GM18873 (cell line): ENCODE data around the gene VCP.

Experiments
- ATAC-seq: cut with Tn5 transposase; IDR thresholded peaks from one replicate; pipeline ENCODE4 v1.9.1; 2021; ENCODE audit warnings: mild to moderate bottlenecking, moderate library complexity, moderate number of reproducible peaks; ENCODE audit not compliant: unreplicated experiment, low FRiP score

The VCP gene

DNA sequence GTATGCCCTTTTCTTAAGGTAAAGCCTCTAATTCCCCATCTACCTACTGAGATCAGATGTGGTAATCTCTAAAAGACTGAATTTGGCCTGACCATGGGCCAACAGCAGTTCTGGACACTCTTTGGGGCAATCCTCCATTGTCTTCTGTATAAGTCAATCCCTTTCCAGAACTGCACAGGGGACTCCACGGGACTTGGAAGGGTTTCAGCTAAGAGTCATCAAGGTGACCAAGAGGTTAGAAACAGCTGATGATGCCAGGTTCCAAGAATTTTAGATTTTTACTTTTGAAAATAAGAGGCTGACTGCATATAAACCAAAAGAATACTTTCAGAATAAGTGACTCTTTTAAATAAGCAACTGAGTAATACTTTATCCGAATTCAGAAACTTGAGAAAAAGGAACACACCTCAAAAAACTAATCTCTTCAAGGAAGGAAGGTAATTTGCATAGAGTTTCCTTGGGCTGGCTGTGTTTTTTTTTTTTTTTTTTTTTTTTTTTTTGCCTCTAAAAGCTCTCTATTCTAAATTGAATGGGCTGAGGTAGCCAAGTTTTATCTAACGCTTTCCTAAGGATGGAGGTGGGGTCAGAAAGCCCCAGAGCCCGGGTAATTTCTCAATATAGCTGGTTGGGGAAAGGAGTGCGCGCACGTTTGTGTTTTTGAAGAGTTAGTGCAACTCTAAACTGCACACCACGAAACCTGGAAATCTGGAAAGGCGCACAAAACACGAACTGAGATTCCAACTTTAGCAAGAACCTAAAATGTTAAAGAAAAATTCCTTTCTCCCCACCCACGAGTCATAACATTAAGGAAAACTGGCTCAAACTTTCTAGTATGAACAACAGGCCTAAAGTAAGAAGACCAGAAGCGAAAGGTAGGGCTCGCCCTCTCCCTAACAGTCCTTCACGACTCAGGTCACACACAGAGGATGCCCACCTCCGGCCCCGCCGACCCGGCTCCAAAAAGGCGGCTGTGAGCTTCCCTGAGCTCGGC is 1.3 kb downstream of the VCP start:
- ATAC-seq, result no peak

DNA sequence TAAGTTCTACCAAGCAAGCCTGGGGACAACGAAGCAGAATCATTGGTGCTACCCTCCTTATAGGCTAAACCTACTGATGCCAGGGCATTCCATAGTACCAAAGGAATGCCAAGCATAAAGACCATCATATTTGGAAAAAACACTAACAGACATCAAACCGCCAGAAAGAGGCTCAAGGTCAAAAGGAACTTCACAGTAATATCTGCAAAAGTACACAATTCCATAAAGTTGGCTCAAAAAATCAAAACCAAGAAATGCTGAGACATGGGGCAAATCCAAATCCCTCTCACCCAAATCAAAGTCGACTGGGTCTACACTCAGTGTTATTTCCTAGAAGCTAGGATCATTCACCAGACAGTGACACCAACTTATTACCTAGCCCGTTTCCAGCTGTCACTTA is 3.4 kb downstream of the VCP start:
- no peak for ATAC-seq

DNA sequence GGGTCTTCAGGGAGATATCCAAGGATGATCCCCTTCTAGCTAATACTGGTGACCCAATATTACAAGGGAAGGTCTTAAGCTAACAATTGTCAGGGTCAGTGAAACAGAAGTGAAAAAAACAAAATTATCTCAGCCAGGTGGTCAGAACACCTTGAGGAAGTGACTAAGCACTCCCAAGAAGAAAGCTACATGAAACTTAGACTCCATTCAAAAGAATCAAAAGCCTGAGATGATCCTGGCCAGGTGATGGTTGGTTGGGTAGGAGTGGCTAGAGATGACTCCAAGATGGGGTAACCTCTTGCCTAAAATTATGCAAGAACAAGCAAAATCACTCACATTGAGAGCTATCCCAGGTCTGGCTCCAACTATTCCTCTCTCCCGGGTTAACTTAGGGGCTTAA is 5.4 kb downstream of the VCP start:
- ATAC-seq, result no peak

DNA sequence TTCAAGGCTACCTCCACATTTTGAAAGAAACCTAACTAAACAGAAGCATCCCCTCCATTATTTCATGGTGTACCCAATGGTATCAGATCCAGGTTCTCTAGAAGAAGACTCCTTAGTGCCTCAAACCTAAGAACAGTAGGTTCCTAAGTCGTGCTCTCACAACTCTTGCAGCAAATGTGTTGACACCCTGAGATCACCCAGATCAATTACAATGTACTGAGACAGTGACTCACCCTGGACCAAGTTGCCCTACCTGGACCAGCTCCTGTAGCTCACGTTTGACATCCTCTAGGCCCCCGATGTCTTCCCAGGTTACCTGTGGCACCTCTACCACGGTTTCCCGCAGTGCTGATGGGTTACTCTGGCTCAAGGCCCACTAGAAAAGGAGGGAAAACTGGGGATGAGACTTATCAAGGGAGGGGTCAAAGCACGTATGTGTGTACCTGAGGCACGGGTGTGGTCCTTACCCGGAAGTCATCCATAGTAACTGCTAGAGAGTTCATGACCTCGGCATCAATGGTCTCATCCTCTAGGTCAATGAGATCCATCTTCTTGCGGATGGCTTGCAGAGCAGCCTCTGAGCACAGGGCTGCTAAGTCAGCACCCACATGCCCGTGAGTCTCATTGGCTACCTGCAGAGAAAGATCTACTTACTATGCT is 11.7 kb downstream of the VCP start:
- no peak for ATAC-seq

DNA sequence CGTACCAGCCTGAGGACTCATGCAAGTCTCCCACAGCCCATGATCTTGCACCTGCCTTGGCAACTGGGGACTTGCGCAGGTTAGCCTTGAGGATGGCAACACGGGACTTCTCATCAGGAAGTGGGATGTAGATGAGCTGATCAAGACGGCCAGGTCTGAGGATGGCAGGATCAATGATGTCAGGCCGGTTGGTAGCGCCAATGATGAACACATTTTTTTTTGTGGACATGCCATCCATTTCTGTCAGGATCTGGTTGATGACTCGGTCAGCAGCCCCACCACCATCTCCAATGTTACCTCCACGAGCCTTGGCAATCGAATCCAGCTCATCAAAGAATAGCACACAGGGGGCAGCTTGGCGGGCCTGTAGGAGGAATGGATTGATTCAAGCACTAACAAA is 13.0 kb downstream of the VCP start:
- ATAC-seq, result no peak

DNA sequence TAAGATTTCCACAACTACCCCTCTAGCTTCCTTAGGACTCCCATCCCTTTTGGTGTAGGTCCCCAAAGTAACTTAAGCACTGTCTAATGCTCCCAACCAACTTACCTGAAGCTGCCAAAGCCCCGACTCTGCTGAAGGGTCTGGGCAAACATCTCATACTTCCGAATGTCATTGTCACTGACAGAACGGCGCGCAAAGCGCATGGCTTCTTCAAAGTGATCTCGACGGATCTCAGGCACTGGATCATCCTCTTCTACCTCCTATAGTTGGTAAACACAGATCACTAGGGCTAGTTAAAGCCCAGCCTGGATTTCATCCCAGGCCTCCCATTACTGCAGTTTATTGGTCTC is 15.2 kb downstream of the VCP start:
- ATAC-seq, result no peak

DNA sequence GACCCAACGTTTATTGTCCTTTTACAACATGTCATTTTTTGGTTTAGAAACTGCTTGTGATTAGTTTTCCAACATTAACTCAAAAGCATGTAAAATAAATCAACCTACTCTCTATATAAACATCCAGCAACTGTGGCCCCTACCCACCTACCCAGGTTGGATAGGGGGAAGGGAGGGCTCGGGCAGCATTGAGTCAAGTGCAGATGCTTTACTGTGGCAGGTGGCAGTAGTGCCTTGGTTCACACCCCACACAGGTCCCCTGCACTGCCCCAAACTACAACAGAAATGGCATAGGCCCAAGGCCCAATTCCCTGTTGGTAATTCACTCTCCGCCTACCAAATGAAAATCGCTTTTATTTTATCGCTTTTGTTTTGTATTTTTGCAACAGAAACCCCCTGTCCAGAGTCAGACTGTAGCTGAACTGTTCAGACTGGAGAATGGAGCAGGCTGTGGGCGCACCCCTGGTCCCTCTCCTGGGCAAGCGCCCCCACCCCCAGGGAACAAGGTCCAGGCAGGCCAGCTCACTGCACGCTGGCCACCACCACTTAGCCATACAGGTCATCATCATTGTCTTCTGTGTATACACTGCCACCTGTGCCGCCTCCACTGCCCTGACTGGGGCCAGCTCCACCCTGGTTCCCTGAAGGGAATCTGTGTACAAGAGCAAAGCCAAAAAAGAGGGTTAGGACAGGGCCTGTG is 15.7 kb downstream of the VCP start:
- ATAC-seq, result no peak

DNA sequence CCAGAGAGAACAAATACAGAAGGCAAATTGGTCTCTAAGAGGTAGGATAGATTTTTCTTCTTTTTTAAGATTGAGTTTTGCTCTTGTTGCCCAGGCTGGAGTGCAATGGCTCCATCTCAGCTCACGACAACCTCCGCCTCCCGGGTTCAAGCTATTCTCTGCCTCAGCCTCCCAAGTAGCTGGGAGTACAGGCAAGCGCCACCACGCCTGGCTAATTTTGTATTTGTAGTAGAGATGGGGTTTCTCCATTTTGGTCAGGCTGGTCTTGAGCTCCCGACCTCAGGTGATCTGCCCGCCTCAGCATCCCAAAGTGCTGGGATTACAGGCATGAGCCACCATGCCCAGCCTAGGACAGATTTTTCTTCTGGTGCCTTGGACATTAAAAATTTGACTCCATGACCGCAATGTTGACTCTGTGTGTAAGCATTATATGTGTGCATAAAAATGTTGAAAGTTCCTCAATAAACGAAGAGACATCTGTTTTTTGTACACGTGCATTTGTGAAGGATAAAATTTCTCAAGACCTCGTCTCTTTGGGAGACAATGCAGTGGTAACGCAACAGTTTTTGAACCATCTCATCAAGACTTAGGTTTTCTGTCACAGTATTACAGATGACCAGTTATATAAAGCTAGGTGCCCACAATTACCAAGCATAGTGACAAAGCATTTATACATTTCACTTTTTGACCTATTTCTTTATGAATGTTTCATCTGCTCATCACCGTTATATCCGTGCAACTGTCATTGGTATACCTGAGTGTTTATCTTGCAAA is 17.4 kb downstream of the VCP start:
- ATAC-seq, result no peak

DNA sequence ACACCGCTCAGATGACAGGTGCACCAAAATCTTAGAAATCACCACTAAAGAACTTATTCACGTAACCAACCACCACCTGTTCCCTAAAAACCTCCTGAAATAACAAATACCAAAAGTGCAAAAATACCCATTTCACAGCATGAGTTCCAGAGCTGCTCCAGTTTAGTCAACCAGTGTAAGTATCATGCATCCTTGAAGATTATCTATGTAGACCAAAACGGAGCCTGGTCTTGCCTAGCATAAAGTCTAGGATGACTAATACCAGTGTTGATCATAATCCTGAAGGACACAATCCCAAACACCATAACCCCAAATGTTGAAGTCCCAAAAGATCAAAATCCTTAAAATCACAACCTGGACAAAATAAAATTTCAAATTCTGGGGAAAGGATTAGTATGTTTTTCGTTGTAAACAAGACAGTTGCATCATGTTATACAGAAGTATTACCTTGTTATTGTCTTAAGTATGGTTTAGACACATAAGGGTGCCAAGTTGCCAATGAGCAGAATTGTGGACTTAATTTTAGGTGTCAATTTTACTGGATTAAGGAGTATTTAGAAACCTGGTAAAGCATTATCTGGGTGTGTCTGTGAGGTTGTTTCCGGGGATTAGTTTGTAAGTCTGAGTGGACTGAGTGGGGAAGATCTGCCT is 18.1 kb downstream of the VCP start:
- no peak for ATAC-seq

DNA sequence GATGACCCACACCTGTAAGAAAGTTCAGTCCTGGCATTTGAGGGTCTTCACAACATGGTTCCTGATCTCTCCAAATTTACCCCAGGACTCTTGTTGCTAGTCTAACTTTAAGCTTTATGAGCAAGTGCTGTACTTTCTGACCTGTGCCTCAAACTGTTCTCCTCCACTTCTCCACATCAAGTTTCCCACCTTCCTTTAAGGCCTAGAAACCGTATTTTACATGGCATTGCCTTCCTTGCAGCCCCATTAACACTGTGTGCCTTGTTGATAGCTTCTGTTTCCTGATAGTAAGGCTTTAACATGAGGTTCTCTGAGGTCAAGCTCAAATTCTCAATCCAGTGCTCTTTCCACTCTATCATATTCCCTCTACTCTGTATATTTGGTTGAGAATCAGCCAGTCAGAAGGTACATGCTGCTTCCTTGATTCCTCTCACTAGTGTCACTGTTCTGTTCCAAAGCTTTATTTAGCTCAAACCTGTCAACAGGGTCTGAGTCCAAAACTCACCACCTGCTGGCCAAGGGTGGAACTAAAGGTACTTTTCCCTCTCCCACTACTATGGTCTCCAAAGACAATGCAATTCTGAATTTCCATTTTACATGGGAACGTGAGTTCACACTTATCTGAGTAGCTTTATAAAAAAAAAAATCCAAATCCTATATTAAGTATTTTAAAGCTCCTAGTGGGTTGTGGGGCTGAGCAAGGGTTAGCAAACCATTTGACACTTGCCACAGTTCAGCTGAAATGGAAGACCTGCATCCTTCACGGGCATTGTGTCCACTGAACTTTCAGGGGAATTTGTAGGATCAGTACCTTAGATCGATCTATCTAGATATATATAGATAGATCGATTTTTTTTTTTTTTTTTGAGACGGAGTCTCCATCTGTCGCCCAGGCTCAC is 21.1 kb downstream of the VCP start:
- ATAC-seq, result no peak

DNA sequence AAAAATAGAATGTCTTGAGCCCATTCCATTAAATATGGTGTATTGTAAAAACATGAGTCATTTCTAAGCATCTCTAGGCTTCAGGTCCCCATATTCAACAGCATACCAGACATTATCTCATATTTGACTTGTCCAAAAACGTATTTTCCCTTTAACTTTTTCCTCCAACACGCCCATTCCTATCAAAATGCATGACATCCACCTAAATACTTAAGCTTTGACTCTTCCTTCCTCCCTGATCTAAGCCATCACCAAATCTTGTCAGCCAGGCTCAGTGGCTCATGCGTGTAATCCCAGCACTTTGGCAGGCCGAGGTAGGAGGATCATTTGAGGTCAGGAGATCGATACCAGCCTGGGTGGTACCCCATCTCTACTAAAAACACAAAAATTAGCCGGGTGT is 23.9 kb downstream of the VCP start:
- no peak for ATAC-seq

DNA sequence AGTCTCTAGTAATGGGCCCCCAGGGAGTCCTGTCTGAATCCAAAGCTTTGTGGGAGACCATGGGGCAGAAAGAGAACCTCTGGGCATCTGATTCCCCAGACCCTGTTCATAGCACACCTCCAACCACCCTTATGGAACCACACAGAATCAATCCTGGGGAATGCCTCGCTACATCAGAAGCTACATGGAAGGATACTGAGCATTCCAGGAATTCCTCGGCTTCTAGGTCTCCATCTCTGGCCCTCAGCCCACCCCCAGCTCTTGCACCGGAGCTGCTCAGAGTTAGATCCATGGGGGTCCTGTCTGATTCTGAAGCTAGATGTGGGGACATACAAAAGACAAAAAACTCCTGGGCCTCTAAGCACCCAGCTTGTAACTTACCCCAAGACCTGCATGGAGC is 28.4 kb downstream of the VCP start:
- ATAC-seq, result no peak

DNA sequence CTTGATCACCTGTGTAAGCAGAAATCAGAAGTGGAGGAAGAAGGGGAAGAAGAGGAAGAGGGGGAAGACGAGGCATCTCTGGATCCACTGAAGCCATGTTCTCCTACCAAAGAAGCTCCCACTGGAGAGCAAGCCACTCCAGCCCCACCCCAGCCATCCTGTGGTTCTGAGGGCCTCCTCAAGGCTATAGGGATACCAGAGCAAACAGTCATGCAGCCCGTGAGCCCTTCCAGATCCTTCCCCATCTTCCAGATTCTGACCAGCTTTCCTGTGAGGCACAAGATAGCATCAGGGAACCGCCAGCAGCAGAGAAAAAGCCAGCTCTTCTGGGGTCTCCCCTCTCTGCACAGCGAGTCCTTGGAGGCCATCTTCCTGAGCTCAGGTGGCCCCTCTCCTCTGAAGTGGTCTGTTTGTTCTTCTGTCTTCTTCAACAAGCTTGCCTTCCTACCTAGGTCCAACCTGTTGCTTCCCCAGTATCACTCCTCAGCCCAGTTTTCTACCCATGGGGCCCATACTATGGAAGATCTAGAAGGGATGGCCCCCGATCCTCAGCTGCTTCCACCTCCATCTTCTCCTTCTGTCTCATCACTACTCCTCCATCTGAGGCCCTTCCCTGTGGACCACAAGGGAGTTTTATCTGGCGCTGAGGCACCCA is 29.4 kb downstream of the VCP start:
- no peak for ATAC-seq

DNA sequence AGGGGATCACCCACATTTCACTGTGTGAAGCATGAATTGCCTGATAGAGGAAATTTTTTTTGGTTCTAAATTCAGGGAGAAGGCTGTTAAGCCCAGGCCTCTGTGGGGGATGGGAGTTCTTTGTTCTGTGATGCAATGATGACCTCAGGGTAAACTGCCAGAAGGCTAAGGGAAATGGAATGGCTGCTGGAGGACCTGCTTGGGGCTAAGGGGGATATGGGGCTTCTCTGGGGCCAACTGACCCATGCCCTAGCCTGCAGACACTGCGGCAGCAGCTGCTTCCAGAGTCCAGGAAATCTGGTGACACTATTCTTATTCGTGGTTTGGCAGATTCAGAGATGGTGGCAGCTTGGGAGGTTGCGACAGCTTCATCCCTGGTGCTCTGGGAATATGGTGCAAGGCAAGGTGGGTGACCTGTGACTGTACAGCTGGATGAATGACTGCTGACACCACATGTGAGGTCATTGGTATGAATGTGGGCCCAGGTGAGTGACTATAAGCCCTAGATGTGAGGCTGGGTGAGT is 30.3 kb downstream of the VCP start:
- no peak for ATAC-seq

DNA sequence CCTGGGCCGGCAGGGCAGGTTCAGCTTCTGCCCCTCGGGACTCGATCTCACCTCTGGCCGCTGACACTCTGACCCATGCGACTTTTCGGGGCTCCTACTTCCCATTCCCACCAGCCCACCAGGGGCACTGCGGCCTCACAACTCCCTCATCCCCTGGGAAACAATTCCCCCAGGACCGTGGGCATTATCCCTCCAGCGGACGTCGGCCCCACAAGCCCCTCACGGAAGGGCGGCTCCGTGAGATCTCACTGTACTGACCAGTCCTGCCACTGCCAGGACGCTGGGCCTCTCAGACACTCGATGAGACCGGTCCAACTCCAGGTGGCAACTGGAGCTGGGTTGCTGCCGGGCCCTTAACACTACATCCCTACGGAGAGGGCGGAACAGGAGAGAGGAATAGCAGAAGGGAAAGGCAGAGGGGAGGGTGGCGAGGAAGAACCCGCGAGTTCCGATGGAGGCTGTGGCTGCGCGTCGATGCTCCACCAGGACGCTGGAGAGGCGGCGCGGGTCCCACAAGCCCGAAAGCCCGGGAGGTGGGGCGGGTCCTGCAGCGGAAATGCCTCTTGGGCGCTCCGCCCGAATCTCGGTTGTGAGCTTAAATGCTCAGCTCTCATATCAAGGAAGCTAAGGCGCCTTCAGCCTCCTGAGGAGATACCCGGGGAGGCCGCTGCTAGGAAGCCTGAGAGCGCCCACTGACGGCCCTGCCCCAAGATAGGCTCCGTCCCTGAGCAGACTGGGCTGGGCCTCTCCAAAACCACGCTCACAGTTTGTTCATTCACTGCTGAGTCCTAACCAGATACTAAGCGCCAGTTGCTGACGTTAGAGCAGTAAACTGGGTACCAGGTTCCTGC is 36.3 kb downstream of the VCP start:
- ATAC-seq, result no peak

DNA sequence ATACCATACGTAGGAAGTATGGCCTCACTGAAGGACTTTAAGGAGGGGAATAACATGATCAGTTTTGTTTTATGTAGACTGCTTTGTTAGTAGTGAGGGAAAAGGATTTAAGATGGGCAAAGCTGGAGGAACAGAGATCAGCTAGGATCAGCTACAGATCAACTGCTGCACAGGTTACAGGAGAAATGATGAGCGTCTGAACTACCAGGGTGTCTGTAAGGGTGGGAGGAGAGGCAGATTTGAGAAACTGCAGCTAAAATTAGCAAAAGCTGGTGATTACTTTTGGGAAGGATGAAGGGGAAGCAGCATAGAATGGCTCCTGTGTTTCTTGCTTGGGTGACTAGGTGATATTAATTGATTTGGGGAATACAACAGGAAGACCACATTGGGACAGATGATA is 39.3 kb downstream of the VCP start:
- no peak for ATAC-seq

DNA sequence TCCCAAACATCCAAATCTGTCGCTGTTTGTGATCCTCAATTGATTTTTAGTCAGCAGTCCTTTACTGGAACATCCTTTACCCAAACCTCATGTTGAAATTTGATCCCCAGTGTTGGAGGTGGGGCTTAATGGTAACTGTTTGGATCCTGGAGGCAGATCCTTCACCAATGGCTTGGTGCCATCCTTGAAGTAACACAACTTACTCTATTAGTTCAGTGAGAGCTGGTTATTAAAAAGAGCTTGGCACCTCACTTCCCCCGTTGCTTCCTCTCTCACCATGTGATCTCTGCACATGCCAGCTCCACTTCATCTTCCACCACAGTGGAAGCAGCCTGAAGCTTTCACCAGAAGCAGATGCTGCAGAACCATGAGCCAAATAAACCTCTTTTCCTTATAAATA is 42.6 kb downstream of the VCP start:
- ATAC-seq, result no peak

DNA sequence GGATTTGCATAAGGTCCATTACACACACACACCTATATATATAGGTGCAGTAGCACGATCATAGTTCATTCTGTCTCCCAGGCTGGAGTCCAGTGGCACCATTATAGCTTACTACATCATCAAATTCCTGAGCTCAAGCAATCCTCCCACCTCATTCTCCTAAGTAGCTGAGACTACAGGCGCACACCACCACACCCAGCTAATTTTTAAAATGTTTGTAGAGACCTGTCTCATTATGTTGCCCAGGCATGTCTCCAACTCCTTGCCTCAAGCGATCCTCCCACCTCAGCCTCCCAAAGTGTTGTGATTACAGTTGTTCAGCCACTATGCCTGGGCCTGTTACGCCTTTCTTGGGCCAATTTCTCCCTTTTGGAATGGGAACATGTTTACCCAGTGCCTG is 43.2 kb downstream of the VCP start:
- ATAC-seq, result no peak
